GM19438 (cell line): ENCODE results near the gene GIPR.

Source experiments
- ATAC-seq: cut with Tn5 transposase; IDR thresholded peaks from one replicate; pipeline ENCODE4 v1.9.1; 2021; ENCODE audit warnings: low read depth; ENCODE audit not compliant: unreplicated experiment

The GIPR gene

GRCh38 chr19:45729800-45730290 is 61.8 kb downstream of the GIPR start:
- no peak for ATAC-seq

DNA sequence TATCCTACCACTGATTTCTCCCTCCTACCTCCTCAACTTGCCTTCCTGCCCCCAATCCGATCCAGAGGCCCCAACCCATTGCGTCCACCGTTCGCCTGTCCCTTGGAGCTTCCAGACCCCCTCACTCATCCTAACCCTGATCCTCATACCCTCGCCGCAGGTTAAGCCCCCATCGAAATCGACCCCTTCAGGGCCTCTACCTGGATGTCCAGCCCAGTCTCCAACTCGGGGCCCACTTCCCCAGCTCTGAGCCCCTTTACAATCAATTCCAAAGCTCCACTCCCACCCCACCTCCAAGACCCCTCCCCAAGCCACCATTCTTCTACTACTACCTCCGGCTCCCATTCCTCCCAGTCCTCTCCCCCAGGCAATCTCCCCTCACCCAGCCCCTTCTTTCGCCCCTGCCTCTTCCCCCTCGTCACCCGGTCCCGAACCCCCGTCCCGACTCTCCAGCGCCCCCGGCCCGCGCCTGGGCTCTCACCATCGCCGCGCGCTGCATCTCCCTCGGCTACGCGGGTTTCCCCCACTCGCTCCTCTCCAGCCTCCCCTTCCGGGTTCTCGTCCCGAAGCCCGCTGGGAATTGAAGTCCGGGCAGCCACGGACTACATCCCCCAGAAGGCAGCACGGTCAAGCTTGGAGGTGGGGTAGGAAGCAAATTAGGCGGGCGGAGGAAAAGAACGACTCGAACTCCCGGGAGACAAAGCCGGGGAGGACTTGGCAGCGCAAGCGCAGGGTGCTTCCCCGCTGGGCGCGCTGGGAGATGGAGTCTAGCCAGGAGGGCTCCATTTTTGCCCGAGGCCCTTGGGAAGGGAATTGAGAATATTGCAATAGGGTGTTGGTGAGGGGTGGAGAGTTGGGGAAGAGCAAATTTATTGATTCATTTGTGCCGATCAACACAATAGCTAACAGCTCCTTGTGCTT is 62.6 kb downstream of the GIPR start, which contains the start of gene FBXO46:
Gene FBXO46 (minus strand): TSS at position 529 of the 921 bp plus-strand sequence. CDS start 17,401 bp downstream, outside the sequence.
- peak; percentile 88 for ATAC-seq
